Cardiac fibroblast (primary cell): ENCODE measurements around the gene COL16A1.
A peak's percentile ranks its signal among the peaks of the same experiment; 100 is the strongest.

ENCODE experiments used
- DNase-seq, 2 donors: peaks; one replicate each; pipeline versions ENCODE4 v3.0.0 to v3.0.0-alpha.2; 2010; ENCODE audit warnings: low read depth in 2 of 2
- H3K4me3 ChIP-seq, 2 donors: replicated peaks in 1 of 2; 1 replicate in 1 of 2; 2 replicates in 1 of 2; pipeline ENCODE4 v1.5.1; 2011; ENCODE audit warnings: low read depth in 2 of 2, low read length in 2 of 2, mild to moderate bottlenecking in 2 of 2, moderate library complexity in 1 of 2
- TF ChIP-seq, protein P1 (sequence below): IDR thresholded peaks from one replicate; pipeline ENCODE4 v1.5.1; 2011; ENCODE audit warnings: low read depth, mild to moderate bottlenecking, low read length, inconsistent platforms

Gene COL16A1

DNA sequence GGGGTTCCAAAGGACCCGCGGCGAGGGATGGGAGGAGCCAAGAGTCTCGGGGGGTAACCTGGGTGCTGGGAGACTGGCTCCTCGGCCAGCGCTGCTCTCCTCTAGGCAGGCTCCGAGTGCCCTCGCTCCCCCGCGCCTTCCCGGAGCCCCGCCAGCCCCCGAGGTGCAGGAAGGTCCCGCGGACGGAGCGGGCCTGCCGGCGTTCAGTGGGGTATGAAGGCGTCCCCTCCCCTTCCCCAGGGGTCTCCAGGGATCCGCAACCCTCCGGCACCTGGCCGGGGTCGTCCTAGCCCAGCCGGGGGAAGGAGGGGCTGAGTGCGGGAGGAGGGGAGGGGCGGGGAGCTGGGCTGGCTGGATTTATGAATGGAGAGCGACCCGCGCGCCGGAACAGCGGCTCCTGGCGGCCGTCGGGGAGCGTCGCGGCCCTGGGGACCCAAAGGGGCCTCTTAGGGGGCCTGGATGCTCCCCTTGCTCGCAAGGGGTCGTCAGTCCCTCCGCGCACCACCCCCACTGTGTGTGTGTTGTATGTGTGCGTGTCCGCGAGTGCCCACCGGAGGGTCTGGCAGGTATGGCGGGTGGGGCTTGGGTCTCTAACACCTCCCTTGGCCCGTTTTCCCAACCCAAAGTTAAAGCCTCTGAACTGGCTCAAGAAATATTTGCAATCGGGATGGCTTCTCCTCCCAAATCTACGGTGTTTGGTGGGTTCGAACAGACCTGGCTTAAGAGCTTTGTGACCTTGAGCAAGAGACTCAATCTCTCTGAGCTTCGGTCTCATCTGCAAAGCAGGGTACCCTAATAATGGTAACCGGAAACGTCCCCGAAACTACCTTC lies 85.7 kb downstream of the COL16A1 start:
- TF ChIP-seq, protein P1, sequence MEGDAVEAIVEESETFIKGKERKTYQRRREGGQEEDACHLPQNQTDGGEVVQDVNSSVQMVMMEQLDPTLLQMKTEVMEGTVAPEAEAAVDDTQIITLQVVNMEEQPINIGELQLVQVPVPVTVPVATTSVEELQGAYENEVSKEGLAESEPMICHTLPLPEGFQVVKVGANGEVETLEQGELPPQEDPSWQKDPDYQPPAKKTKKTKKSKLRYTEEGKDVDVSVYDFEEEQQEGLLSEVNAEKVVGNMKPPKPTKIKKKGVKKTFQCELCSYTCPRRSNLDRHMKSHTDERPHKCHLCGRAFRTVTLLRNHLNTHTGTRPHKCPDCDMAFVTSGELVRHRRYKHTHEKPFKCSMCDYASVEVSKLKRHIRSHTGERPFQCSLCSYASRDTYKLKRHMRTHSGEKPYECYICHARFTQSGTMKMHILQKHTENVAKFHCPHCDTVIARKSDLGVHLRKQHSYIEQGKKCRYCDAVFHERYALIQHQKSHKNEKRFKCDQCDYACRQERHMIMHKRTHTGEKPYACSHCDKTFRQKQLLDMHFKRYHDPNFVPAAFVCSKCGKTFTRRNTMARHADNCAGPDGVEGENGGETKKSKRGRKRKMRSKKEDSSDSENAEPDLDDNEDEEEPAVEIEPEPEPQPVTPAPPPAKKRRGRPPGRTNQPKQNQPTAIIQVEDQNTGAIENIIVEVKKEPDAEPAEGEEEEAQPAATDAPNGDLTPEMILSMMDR: peak; percentile 81
- DNase-seq: peak; percentile 42 to 48
- peak overlapping the region; percentile 40 to 51 for H3K4me3 ChIP-seq

DNA sequence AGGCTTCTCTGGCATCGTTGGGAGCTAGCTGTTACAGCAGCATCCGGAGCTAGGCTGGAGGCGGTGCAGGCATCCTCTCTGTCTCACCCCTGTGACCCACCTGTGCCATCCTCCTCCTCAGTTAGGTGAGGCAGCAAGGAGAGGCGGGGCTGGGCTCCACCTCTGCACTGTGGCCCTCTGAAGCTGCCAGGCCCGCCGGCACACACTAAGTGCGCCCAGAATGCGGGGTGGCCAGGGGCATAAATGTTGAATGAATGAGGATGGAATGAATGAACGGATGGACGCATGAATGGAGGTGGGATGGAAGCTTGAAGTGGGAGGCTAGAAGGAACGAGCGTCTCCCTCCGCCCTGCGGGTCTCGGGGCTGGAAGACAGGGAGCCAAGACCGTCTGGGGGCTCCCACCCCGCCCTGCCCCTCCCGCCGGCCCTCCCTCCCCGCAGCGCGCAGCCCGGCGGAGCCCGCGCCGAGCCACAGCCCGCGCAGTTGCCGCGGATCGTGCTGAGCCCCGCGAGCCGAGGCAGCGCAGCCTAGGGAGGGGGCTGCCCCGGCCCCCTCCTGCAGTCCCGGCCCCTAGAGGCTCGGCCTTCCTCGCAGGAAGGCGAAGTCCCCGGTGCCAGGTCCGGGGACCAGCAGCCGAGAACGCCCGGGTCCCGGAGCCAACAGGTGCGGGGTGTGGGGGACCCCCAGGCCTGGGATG lies 86.5 kb downstream of the COL16A1 start, which contains the start of gene HCRTR1:
TSS of gene HCRTR1 (plus strand) at position 472 of the 698 bp plus-strand sequence. CDS start 1,504 bp downstream, outside the sequence.
- peak within 1 kb of the TSS; percentile 40 to 51 for H3K4me3 ChIP-seq
- DNase-seq: no peak
- TF ChIP-seq, protein P1: no peak

DNA sequence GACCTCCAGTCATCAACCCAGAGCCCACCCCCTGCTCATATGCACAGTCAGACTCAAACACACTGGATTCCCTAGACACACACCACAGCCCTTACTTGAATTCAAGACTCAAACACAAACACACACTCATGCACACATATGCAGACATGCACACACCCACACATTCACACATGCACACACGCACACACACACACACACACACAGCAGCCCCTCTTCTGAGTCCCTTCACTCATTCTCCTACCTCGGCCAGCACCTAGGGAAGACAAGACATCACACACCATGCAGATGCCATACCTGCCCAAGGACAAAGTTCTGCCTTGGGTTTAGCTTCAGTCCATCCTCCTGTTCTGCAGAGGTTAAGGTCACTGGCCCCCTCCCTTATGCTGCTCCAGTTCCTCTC lies 87.9 kb downstream of the COL16A1 start:
- TF ChIP-seq, protein P1: no peak
- DNase-seq: no peak

DNA sequence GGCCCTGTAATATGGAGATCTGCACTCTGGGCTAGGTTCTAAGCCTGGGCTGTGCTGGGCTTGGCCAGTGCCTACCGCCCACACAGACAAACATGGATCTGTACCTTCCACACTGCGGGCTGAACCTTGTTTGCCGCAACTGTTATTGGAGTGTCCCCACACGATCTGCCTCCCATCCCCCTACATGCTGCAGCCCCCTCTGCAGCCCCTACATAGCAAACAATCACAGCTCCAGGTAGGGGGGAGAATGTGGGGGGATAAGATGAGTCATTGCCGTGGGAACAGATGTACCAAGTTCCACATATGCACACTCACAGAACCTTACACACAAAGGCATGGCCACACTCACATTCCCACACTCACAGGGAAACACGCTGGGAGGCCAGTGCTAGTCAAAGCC lies 88.4 kb downstream of the COL16A1 start:
- H3K4me3 ChIP-seq: no peak overlapping the region
- no peak for DNase-seq
- TF ChIP-seq, protein P1: no peak

More for the DNA sequence above, 87.9 kb downstream of the COL16A1 start:
- H3K4me3 ChIP-seq: no peak overlapping the region

DNA sequence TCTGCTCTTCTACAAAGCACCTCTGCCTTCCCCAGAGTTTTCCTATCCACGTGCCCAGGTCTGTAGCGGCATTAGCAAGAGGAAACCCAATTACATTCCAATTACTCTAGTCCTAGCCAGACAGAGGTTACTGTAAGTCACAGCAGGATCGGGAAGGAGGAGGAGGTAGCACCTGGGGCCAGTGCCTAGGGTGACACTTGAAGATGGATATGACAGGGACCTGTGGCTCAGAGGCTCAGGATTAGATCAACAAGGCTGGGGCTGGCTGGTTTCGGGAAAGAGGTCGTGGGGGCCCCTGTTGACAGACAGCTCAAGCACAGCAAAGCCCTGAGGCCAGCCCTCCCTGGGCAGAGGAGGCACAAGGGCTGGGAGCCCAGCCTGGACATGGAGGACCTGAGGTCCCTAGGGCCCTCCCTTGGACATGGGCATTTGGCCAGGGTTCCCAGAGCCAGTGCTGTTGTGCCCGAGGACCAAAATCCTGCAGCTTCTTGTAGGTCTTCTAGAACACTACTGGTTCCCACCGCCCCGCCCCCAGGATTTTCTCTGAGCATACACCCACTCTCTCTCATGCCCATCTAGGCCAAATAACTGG lies 89.3 kb downstream of the COL16A1 start:
- no peak overlapping the region for H3K4me3 ChIP-seq
- no peak for DNase-seq
- TF ChIP-seq, protein P1: no peak

DNA sequence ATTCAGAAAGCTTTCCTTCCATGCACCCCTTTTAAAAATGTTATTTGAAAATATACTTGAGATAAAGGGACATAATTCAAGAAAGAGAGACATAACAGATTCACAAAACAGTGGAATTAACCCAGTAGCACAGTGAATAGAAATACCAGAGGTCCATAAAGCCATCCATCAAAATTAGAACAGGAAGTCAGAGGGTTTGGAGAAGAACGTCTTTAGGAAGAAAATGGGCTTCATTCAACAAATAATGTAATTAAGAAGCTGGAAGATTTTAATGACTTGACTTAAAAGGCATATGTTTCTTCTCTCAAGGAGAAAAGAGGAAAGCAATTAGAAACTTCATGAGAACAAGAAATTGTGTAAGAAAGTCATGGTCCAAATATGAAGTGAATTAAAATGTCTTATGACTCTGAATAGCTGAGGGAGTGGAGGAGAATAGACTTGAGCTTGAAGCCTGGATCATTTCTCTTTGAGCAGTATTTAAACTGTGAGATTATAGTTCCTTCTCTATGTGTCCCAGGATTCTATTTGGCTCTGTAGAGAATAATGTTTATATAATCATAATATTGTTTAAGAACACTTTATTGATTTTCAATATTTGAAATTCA lies 94.2 kb downstream of the COL16A1 start:
- TF ChIP-seq, protein P1: no peak
- H3K4me3 ChIP-seq: no peak overlapping the region
- DNase-seq: no peak
